ENCODE data around the gene C10orf71. TPM values are rescaled to one million over a fixed set of nuclear protein-coding genes. Genes with fewer than 3 reads are reported as not detected.

C10orf71 gene
- total RNA-seq, 1 experiment from 2014 or later = not detected

- H3K9me3 ChIP-seq (replicated peaks) = no peaks in the 10 kb centered on the region
Measured at GRCh38 chr10:49280001-49280408, 19.0 kb upstream of the C10orf71 start.

GRCh38 chr10:49281461-49281860 lies 17.5 kb upstream of the C10orf71 start:
- no peaks in the 10 kb centered on the region for H3K27me3 ChIP-seq (replicated peaks)
- no peak overlapping the region for H3K4me3 ChIP-seq
- H3K9me3 ChIP-seq (replicated peaks) = no peaks in the 10 kb centered on the region

More at GRCh38 chr10:49280001-49280408, 19.0 kb upstream of the C10orf71 start:
- Histone ChIP-seq H3K27me3 (replicated peaks) (no peaks in the 10 kb centered on the region), H3K4me3 (no peak overlapping the region), H3K27ac (no peak overlapping the region), H3K4me1 (replicated peaks) (no peaks in the 10 kb centered on the region), H3K36me3 (no peaks in the 10 kb centered on the region)
- no peak for DNase-seq (ENCODE audit: low read depth in 1 of 2, low spot score in 2 of 2)

DNA sequence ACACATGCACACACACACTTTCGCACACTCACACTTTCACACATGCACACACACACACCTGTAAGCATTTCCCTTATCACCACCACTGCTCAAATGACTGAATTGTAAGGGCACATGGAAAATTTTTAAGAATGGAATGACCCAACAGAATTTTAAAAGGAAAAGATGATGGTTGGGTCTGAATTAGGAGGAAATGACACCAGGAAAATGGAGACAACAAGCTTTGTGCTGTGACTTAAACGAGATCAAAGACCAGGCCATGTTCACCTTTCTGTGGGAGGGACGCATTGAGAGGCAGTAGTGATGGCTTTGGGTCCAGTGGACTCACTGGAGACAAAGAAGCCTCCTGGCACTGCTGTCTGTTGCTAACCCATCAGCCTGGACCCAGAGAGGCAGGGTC lies 16.7 kb upstream of the C10orf71 start:
- no peak for DNase-seq (ENCODE audit: low read depth in 1 of 2, low spot score in 2 of 2)
- no peaks in the 10 kb centered on the region for H3K9me3 ChIP-seq (replicated peaks)
- H3K36me3 ChIP-seq = no peaks in the 10 kb centered on the region
- no peak overlapping the region for H3K4me3 ChIP-seq
- no peak overlapping the region for H3K27ac ChIP-seq
- no peaks in the 10 kb centered on the region for H3K4me1 ChIP-seq (replicated peaks)
- no peaks in the 10 kb centered on the region for H3K27me3 ChIP-seq (replicated peaks)

More at GRCh38 chr10:49281461-49281860, 17.5 kb upstream of the C10orf71 start:
- DNase-seq (ENCODE audit: low read depth in 1 of 2, low spot score in 2 of 2) = no peak
- Histone ChIP-seq H3K36me3 (no peaks in the 10 kb centered on the region), H3K4me1 (replicated peaks) (no peaks in the 10 kb centered on the region), H3K27ac (no peak overlapping the region)

- no peaks in the 10 kb centered on the region for H3K4me1 ChIP-seq (replicated peaks)
- H3K9me3 ChIP-seq (replicated peaks) = no peaks in the 10 kb centered on the region
- H3K36me3 ChIP-seq = no peaks in the 10 kb centered on the region
- no peaks in the 10 kb centered on the region for H3K27me3 ChIP-seq (replicated peaks)
- no peak overlapping the region for H3K27ac ChIP-seq
- H3K4me3 ChIP-seq = no peak overlapping the region
- DNase-seq (ENCODE audit: low read depth in 1 of 2, low spot score in 2 of 2) = no peak
Measured at GRCh38 chr10:49282879-49283341, 16.1 kb upstream of the C10orf71 start.

DNA sequence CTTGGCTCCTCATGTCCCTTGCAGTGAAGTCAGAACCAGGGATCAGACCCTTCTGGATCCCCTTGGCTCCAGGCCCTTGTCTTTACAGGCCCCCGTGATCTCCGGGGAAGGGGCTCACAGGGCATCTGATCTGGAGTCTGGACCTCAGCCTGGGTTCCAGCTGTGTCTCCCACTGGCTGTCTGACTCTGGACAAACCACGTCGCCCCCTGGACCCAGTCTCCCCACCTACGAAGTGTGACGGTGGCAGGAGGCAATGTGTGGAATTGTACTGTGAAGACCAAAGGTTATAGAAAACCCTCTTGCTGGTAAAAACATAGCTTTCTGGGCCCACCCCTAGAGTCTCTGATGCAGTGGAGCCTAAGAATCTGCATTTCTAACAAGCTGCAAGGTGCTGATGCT lies 15.5 kb upstream of the C10orf71 start:
- H3K9me3 ChIP-seq (replicated peaks) = no peaks in the 10 kb centered on the region
- no peak for DNase-seq (ENCODE audit: low read depth in 1 of 2, low spot score in 2 of 2)
- H3K27me3 ChIP-seq (replicated peaks) = no peaks in the 10 kb centered on the region
- H3K36me3 ChIP-seq = no peaks in the 10 kb centered on the region
- H3K4me3 ChIP-seq = no peak overlapping the region
- H3K4me1 ChIP-seq (replicated peaks) = no peaks in the 10 kb centered on the region
- H3K27ac ChIP-seq = no peak overlapping the region

DNA sequence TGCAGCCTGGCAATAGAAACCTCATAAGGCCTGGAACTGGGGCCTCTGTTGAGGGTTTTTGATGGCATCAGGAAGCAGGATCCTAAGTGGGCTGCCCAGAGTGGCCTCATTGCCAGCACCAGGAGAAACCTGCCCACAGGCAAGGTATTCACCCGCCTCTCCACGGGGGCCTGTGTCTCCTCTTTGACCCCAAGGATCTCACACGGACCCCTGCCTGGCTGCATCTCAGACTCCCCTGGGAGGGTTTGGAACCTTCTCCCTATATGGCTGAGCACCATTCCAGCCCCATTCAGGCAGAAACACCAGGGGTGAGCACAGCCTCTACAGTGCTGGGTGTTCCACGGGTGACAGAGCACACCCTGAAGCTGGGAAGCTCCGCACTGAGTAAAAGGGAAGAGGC lies 14.6 kb upstream of the C10orf71 start:
- no peaks in the 10 kb centered on the region for H3K9me3 ChIP-seq (replicated peaks)
- H3K4me3 ChIP-seq = no peak overlapping the region
- DNase-seq (ENCODE audit: low read depth in 1 of 2, low spot score in 2 of 2) = no peak
- no peaks in the 10 kb centered on the region for H3K36me3 ChIP-seq
- H3K4me1 ChIP-seq (replicated peaks) = no peaks in the 10 kb centered on the region
- H3K27me3 ChIP-seq (replicated peaks) = no peaks in the 10 kb centered on the region
- no peak overlapping the region for H3K27ac ChIP-seq

DNA sequence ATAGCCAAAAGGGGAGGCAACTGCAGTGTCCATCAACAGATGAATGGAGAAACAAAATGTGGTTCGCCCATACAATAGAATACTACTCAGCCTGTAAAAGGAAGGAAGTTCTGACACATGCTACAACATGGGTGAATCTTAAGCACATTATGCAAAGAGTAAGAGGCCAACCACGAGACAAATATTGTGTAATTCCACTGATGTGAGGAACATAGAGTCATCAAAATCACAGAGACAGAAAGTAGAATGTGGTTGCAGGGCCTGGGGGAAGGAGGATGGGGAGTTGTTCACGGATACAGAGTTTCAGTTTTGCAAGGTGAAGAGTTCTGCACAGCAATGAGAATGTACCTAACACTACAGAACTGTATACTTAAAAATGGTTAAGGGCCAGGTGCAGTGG lies 13.7 kb upstream of the C10orf71 start:
- DNase-seq (ENCODE audit: low read depth in 1 of 2, low spot score in 2 of 2) = no peak
- no peaks in the 10 kb centered on the region for H3K27me3 ChIP-seq (replicated peaks)
- no peak overlapping the region for H3K27ac ChIP-seq
- H3K36me3 ChIP-seq = no peaks in the 10 kb centered on the region
- no peaks in the 10 kb centered on the region for H3K9me3 ChIP-seq (replicated peaks)
- no peaks in the 10 kb centered on the region for H3K4me1 ChIP-seq (replicated peaks)
- H3K4me3 ChIP-seq = no peak overlapping the region

DNA sequence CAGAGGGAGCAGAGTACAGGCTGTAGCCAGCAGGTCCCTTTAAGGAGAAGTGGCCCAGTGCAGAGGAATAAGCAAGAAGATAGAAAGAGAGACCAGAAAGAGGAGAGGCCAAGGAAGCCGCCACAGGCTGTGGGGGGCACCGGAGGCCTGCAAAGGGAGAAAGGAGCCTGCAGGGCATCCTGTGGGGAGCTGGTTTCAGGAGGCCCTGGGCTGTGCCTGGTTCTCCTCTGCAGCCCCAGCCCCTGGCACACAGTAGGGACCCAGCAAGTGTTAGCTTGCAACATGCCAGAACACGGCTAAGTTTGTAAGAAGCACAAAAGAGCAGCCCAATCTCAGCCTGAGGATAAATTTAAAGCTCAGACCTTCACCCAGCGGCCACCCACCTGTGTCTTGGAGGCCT lies 12.3 kb upstream of the C10orf71 start:
- Histone ChIP-seq H3K4me1 (replicated peaks) (no peaks in the 10 kb centered on the region), H3K27ac (no peak overlapping the region), H3K9me3 (replicated peaks) (no peaks in the 10 kb centered on the region), H3K27me3 (replicated peaks) (no peaks in the 10 kb centered on the region), H3K36me3 (no peaks in the 10 kb centered on the region), H3K4me3 (no peak overlapping the region)
- DNase-seq (ENCODE audit: low read depth in 1 of 2, low spot score in 2 of 2) = no peak

- H3K36me3 ChIP-seq = no peaks in the 10 kb centered on the region
- H3K4me3 ChIP-seq = no peak overlapping the region
- H3K9me3 ChIP-seq (replicated peaks) = no peaks in the 10 kb centered on the region
- no peaks in the 10 kb centered on the region for H3K4me1 ChIP-seq (replicated peaks)
- H3K27me3 ChIP-seq (replicated peaks) = no peaks in the 10 kb centered on the region
- no peak for DNase-seq (ENCODE audit: low read depth in 1 of 2, low spot score in 2 of 2)
- H3K27ac ChIP-seq = no peak overlapping the region
Measured at GRCh38 chr10:49287689-49288340, 11.2 kb upstream of the C10orf71 start.

- no peak for DNase-seq (ENCODE audit: low read depth in 1 of 2, low spot score in 2 of 2)
- no peaks in the 10 kb centered on the region for H3K4me1 ChIP-seq (replicated peaks)
- no peaks in the 10 kb centered on the region for H3K27me3 ChIP-seq (replicated peaks)
- H3K9me3 ChIP-seq (replicated peaks) = no peaks in the 10 kb centered on the region
- no peak overlapping the region for H3K4me3 ChIP-seq
- H3K36me3 ChIP-seq = no peaks in the 10 kb centered on the region
- H3K27ac ChIP-seq = no peak overlapping the region
Measured at GRCh38 chr10:49288341-49289065, 10.5 kb upstream of the C10orf71 start.

GRCh38 chr10:49289480-49289879 lies 9.5 kb upstream of the C10orf71 start:
- Histone ChIP-seq H3K27me3 (replicated peaks) (no peaks in the 10 kb centered on the region), H3K27ac (no peak overlapping the region), H3K4me3 (no peak overlapping the region), H3K9me3 (replicated peaks) (no peaks in the 10 kb centered on the region), H3K4me1 (replicated peaks) (no peaks in the 10 kb centered on the region), H3K36me3 (no peaks in the 10 kb centered on the region)
- no peak for DNase-seq (ENCODE audit: low read depth in 1 of 2, low spot score in 2 of 2)

DNA sequence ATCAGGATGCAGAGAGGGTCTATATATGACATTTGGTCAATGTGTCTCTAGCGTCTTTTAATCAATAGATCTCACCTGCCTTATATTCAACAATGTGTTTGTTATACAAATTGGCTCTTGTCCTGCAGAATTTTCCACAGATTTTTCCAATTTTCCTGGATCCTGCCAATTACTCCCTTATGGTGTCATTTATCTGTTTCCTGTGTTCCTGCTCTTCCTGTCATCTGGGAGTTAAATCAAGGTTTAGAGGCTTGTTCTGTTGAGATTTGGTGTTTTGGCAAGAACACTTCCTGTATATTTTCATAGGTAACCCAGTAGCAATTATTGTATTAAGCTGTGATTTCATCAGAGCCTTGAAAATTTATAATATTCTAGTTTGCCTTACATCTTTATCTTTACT lies 8.8 kb upstream of the C10orf71 start:
- DNase-seq (ENCODE audit: low read depth in 1 of 2, low spot score in 2 of 2) = no peak
- Histone ChIP-seq H3K4me3 (no peak overlapping the region), H3K4me1 (replicated peaks) (no peaks in the 10 kb centered on the region), H3K9me3 (replicated peaks) (no peaks in the 10 kb centered on the region), H3K27ac (no peak overlapping the region), H3K27me3 (replicated peaks) (no peaks in the 10 kb centered on the region), H3K36me3 (no peaks in the 10 kb centered on the region)

GRCh38 chr10:49290607-49291006 lies 8.4 kb upstream of the C10orf71 start:
- H3K4me3 ChIP-seq = no peak overlapping the region
- H3K9me3 ChIP-seq (replicated peaks) = no peaks in the 10 kb centered on the region
- H3K36me3 ChIP-seq = no peaks in the 10 kb centered on the region
- H3K4me1 ChIP-seq (replicated peaks) = no peaks in the 10 kb centered on the region
- no peak for DNase-seq (ENCODE audit: low read depth in 1 of 2, low spot score in 2 of 2)
- no peak overlapping the region for H3K27ac ChIP-seq
- no peaks in the 10 kb centered on the region for H3K27me3 ChIP-seq (replicated peaks)

DNA sequence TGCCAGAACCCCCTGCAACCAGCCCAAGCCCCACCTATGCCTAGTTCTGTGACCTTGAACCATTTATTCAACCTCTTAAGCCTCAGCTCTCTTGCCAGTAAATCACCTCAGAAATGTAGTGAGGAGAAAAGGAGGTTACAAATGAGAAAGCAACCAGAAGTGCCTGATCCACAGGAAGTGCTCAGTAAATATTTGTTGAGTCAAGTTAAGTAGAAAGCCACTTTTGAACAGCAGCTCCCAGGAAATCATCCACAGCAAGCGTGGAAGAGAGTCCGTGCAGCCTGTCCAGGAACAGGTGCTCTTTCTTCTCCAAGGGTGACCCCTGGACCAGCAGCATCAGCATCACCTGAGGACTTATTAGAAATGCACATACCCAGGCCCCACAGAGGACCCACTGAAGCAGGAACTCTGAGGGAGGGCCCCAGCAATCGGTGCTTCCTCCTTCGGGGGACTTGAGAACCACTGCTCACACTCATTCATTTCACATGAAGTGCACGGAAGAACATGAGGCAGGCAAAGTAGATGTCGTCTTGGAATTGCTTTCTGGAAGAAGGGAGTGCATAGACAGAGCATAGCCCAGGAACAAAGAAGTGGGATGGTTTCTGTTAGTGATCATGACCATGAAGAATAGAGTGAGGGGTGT lies 6.3 kb upstream of the C10orf71 start:
- Histone ChIP-seq H3K27me3 (replicated peaks) (no peaks in the 10 kb centered on the region), H3K4me3 (no peak overlapping the region), H3K4me1 (replicated peaks) (no peaks in the 10 kb centered on the region), H3K36me3 (no peaks in the 10 kb centered on the region), H3K9me3 (replicated peaks) (no peaks in the 10 kb centered on the region), H3K27ac (no peak overlapping the region)
- DNase-seq (ENCODE audit: low read depth in 1 of 2, low spot score in 2 of 2) = no peak

Data from SJSA1 (cell line).